Liver (tissue), 9 donors: ENCODE measurements around the gene PRCD. TPM values are rescaled to one million over a fixed set of nuclear protein-coding genes. Genes with fewer than 3 reads are reported as not detected.

ENCODE experiments used
- DNase-seq: peaks from one replicate; pipeline ENCODE4 v3.0.0-alpha.2; 2017; ENCODE audit warnings: low spot score
- H3K27ac ChIP-seq, 2 donors: one replicate each; pipeline ENCODE4 v1.7.0; 2013; ENCODE audit warnings: inconsistent platforms in 2 of 2, low read length in 2 of 2, control low read depth in 1 of 2, low read depth in 1 of 2, mild to moderate bottlenecking in 1 of 2
- H3K27me3 ChIP-seq, 4 donors: one replicate each; pipeline versions ENCODE4 v1.6.1 to v1.7.0; 2013; ENCODE audit warnings: low read length in 3 of 4, inconsistent platforms in 1 of 4, mild to moderate bottlenecking in 1 of 4, moderate library complexity in 1 of 4; ENCODE audit not compliant: control insufficient read depth in 4 of 4, insufficient read depth in 4 of 4
- H3K36me3 ChIP-seq, 4 donors: one replicate each; pipeline versions ENCODE4 v1.6.1 to v1.7.0; 2013; ENCODE audit warnings: low read length in 3 of 4, mild to moderate bottlenecking in 3 of 4, low read depth in 1 of 4, moderate library complexity in 1 of 4; ENCODE audit not compliant: control insufficient read depth in 4 of 4, insufficient read depth in 3 of 4
- H3K4me1 ChIP-seq, 4 donors: one replicate each; pipeline versions ENCODE4 v1.6.1 to v1.7.0; 2013; ENCODE audit warnings: low read length in 3 of 4, mild to moderate bottlenecking in 3 of 4, moderate library complexity in 1 of 4; ENCODE audit not compliant: control insufficient read depth in 4 of 4, insufficient read depth in 4 of 4
- H3K4me3 ChIP-seq, 3 donors: one replicate each; pipeline versions ENCODE4 v1.6.1 to v1.7.0; 2013; ENCODE audit warnings: low read length in 3 of 3, control low read depth in 1 of 3, low read depth in 1 of 3, mild to moderate bottlenecking in 1 of 3
- H3K9ac ChIP-seq, 2 donors: one replicate each; pipeline ENCODE4 v1.7.0; 2013; ENCODE audit warnings: low read length in 2 of 2, mild to moderate bottlenecking in 2 of 2, moderate library complexity in 2 of 2, control low read depth in 1 of 2, low read depth in 1 of 2
- H3K9me3 ChIP-seq, 4 donors: one replicate each; pipeline versions ENCODE4 v1.6.1 to v1.7.0; 2013; ENCODE audit warnings: low read length in 3 of 4; ENCODE audit not compliant: control insufficient read depth in 4 of 4
- ATF3 ChIP-seq: IDR thresholded peaks from 2 replicates; pipeline ENCODE4 v1.6.1; 2016; ENCODE audit warnings: antibody characterized with exemption
- EGR1 ChIP-seq, 2 donors: IDR thresholded peaks; 2 replicates each; pipeline ENCODE4 v1.6.1; 2016 to 2018; ENCODE audit warnings: antibody characterized with exemption in 2 of 2, low read depth in 2 of 2
- FOXA1 ChIP-seq: IDR thresholded peaks from 2 replicates; pipeline ENCODE4 v1.6.1; 2016; ENCODE audit warnings: antibody characterized with exemption
- FOXA2 ChIP-seq: IDR thresholded peaks from 2 replicates; pipeline ENCODE4 v1.6.1; 2016; ENCODE audit warnings: antibody characterized with exemption
- GABPA ChIP-seq, 2 donors: IDR thresholded peaks in 1 of 2; conservative IDR thresholded peaks in 1 of 2; 2 replicates each; pipeline ENCODE4 v1.6.1; 2016; ENCODE audit warnings: antibody characterized with exemption in 2 of 2, mild to moderate bottlenecking in 1 of 2, moderate library complexity in 1 of 2
- HNF4A ChIP-seq, 2 donors: conservative IDR thresholded peaks; 2 replicates each; pipeline ENCODE4 v1.6.1; 2016; ENCODE audit warnings: antibody characterized with exemption in 2 of 2, mild to moderate bottlenecking in 2 of 2
- HNF4G ChIP-seq: IDR thresholded peaks from 2 replicates; pipeline ENCODE4 v1.6.1; 2016; ENCODE audit warnings: antibody characterized with exemption
- JUND ChIP-seq, 2 donors: IDR thresholded peaks; 2 replicates each; pipeline ENCODE4 v1.6.1; 2016; ENCODE audit warnings: antibody characterized with exemption in 2 of 2
- MAX ChIP-seq: IDR thresholded peaks from 2 replicates; pipeline ENCODE4 v1.6.1; 2016; ENCODE audit warnings: antibody characterized with exemption
- NR2F2 ChIP-seq: IDR thresholded peaks from 2 replicates; pipeline ENCODE4 v1.6.1; 2016; ENCODE audit warnings: antibody characterized with exemption
- RAD21 ChIP-seq, 2 donors: IDR thresholded peaks; 2 replicates each; pipeline ENCODE4 v1.6.1; 2016; ENCODE audit warnings: antibody characterized with exemption in 2 of 2, mild to moderate bottlenecking in 2 of 2
- RXRA ChIP-seq, 2 donors: IDR thresholded peaks; 2 replicates each; pipeline ENCODE4 v1.6.1; 2017 to 2018; ENCODE audit warnings: antibody characterized with exemption in 2 of 2, mild to moderate bottlenecking in 1 of 2
- SP1 ChIP-seq: IDR thresholded peaks from 2 replicates; pipeline ENCODE4 v1.6.1; 2018; ENCODE audit warnings: antibody characterized with exemption, mild to moderate bottlenecking
- TAF1 ChIP-seq: conservative IDR thresholded peaks from 2 replicates; pipeline ENCODE4 v1.6.1; 2016; ENCODE audit warnings: antibody characterized with exemption, mild to moderate bottlenecking
- YY1 ChIP-seq: IDR thresholded peaks from 2 replicates; pipeline ENCODE4 v1.6.1; 2016; ENCODE audit warnings: antibody characterized with exemption, mild to moderate bottlenecking
- WGBS: extraction: QIAGEN DNeasy Blood & Tissue Kit; methylation state at CpG from one replicate; pipeline ENCODE4 v1.1.7; 2013; 5-methylcytosine and 5-hydroxymethylcytosine counted together
- polyA plus RNA-seq, 2 donors: library from polyadenylated mRNA; stranded (reverse) in 1 of 2; unstranded in 1 of 2; fragments of 200-250 nt in 1 of 2; fragments of >200 nt in 1 of 2; fragmentation: Nextera tagmentation in 1 of 2; extraction: Ambion mirVana in 1 of 2; gene quantifications; one replicate each; pipeline versions ENCODE4 v1.2.1 to v1.2.3, GENCODE V29; 2013 to 2015
- total RNA-seq, 2 donors: library from RNA; depleted of rRNA; stranded (reverse); fragments of >200 nt; gene quantifications; one replicate each; pipeline ENCODE4 v1.2.3, GENCODE V29; 2014
- TF ChIP-seq, protein P1 (sequence below): IDR thresholded peaks from 2 replicates; pipeline ENCODE4 v1.6.1; 2016; ENCODE audit warnings: antibody characterized with exemption, mild to moderate bottlenecking
- TF ChIP-seq, protein P2 (sequence below): fragments of 150-350 bp; IDR thresholded peaks from 2 replicates; pipeline ENCODE4 v1.5.1; 2017; ENCODE audit warnings: improper control_type of control experiment, low read depth, low read length; ENCODE audit not compliant: missing input control
- TF ChIP-seq, protein P3 (sequence below): IDR thresholded peaks from 2 replicates; pipeline ENCODE4 v1.6.1; 2016; ENCODE audit warnings: antibody characterized with exemption
- donor health status: healthy.
- donor health status: healthy.
- donor health status: healthy.
- donor health status: healthy.
- donor health status: healthy.

PRCD gene
- total and polyA plus RNA-seq, 4 donors = 0.63 to 1.0 (median 0.75) TPM; not detected in 1

- Histone ChIP-seq H3K36me3 (no peaks in the 10 kb centered on the region), H3K4me1 (peaks cover 7 to 39% (median 24%) of the 10 kb centered on the region in 4 donors), H3K9ac (no peak overlapping the region), H3K4me3 (no peak overlapping the region), H3K9me3 (no peaks in the 10 kb centered on the region), H3K27ac (no peak overlapping the region), H3K27me3 (no peaks in the 10 kb centered on the region)
- 85% methylated on average over 8 of the region's 8 CpGs for WGBS
- no peak for DNase-seq
- no peak for TF ChIP-seq RXRA (IDR thresholded peaks at IDR 0.05)
- no peak for TF ChIP-seq ATF3
- TF ChIP-seq, protein P1, sequence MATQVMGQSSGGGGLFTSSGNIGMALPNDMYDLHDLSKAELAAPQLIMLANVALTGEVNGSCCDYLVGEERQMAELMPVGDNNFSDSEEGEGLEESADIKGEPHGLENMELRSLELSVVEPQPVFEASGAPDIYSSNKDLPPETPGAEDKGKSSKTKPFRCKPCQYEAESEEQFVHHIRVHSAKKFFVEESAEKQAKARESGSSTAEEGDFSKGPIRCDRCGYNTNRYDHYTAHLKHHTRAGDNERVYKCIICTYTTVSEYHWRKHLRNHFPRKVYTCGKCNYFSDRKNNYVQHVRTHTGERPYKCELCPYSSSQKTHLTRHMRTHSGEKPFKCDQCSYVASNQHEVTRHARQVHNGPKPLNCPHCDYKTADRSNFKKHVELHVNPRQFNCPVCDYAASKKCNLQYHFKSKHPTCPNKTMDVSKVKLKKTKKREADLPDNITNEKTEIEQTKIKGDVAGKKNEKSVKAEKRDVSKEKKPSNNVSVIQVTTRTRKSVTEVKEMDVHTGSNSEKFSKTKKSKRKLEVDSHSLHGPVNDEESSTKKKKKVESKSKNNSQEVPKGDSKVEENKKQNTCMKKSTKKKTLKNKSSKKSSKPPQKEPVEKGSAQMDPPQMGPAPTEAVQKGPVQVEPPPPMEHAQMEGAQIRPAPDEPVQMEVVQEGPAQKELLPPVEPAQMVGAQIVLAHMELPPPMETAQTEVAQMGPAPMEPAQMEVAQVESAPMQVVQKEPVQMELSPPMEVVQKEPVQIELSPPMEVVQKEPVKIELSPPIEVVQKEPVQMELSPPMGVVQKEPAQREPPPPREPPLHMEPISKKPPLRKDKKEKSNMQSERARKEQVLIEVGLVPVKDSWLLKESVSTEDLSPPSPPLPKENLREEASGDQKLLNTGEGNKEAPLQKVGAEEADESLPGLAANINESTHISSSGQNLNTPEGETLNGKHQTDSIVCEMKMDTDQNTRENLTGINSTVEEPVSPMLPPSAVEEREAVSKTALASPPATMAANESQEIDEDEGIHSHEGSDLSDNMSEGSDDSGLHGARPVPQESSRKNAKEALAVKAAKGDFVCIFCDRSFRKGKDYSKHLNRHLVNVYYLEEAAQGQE = no peak
- no peak for TF ChIP-seq RAD21 (IDR thresholded peaks at IDR 0.05)
- no peak for TF ChIP-seq NR2F2
- no peak for TF ChIP-seq FOXA2
- no peak for TF ChIP-seq GABPA (IDR thresholded peaks at IDR 0.05 in 1 of 2, conservative IDR thresholded peaks at IDR 0.05 in 1 of 2)
- TF ChIP-seq, protein P2, sequence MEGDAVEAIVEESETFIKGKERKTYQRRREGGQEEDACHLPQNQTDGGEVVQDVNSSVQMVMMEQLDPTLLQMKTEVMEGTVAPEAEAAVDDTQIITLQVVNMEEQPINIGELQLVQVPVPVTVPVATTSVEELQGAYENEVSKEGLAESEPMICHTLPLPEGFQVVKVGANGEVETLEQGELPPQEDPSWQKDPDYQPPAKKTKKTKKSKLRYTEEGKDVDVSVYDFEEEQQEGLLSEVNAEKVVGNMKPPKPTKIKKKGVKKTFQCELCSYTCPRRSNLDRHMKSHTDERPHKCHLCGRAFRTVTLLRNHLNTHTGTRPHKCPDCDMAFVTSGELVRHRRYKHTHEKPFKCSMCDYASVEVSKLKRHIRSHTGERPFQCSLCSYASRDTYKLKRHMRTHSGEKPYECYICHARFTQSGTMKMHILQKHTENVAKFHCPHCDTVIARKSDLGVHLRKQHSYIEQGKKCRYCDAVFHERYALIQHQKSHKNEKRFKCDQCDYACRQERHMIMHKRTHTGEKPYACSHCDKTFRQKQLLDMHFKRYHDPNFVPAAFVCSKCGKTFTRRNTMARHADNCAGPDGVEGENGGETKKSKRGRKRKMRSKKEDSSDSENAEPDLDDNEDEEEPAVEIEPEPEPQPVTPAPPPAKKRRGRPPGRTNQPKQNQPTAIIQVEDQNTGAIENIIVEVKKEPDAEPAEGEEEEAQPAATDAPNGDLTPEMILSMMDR = no peak
- TF ChIP-seq HNF4G = no peak
- no peak for TF ChIP-seq JUND (IDR thresholded peaks at IDR 0.05)
- no peak for TF ChIP-seq TAF1
- no peak for TF ChIP-seq MAX
- TF ChIP-seq SP1 = no peak
- no peak for TF ChIP-seq FOXA1
- no peak for TF ChIP-seq EGR1 (IDR thresholded peaks at IDR 0.05; ENCODE audit: low read depth in 2 of 2)
- TF ChIP-seq, protein P3, sequence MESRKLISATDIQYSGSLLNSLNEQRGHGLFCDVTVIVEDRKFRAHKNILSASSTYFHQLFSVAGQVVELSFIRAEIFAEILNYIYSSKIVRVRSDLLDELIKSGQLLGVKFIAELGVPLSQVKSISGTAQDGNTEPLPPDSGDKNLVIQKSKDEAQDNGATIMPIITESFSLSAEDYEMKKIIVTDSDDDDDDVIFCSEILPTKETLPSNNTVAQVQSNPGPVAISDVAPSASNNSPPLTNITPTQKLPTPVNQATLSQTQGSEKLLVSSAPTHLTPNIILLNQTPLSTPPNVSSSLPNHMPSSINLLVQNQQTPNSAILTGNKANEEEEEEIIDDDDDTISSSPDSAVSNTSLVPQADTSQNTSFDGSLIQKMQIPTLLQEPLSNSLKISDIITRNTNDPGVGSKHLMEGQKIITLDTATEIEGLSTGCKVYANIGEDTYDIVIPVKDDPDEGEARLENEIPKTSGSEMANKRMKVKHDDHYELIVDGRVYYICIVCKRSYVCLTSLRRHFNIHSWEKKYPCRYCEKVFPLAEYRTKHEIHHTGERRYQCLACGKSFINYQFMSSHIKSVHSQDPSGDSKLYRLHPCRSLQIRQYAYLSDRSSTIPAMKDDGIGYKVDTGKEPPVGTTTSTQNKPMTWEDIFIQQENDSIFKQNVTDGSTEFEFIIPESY = no peak
- TF ChIP-seq YY1 = no peak
- TF ChIP-seq HNF4A (conservative IDR thresholded peaks at IDR 0.05) = no peak
Observed at GRCh38 chr17:76502341-76503211, 37.3 kb upstream of the PRCD start.
